IMR-90 (cell line): ENCODE measurements around the gene NHEJ1. TPM values are rescaled to one million over a fixed set of nuclear protein-coding genes. Genes with fewer than 3 reads are reported as not detected.

Experiments
- ATAC-seq: fragments of 200-7000 bp; cut with Tn5 transposase; 2 replicates; pipeline ENCODE4 v1.9.1; 2020; ENCODE audit warnings: low read depth, mild to moderate bottlenecking, moderate library complexity
- BruUV-seq: library from RNA; stranded (reverse); fragments of 400-500 nt; replicated peaks from 2 replicates; lab custom pipeline; 2021; lab: Mats Ljungman, UMichigan
- CTCF ChIA-PET: fragments of 300-600 bp; formaldehyde crosslinking; extraction: SDS; loops from one replicate; lab custom pipeline; 2021; ENCODE audit warnings: antibody characterized with exemption; lab: Yijun Ruan, JAX
- POLR2A ChIA-PET: fragments of 300-600 bp; sonication (Branson Sonifier 250); formaldehyde crosslinking; loops from one replicate; lab custom pipeline; 2022; ENCODE audit warnings: antibody characterized with exemption; ENCODE audit not compliant: unreplicated experiment; lab: Charles Lee
- DNase-seq: peaks from one replicate; pipeline ENCODE4 v3.0.0; 2013
- H2AFZ ChIP-seq: replicated peaks from 2 replicates; pipeline ENCODE3; 2013; ENCODE audit warnings: low read length, mild to moderate bottlenecking; ENCODE audit not compliant: poor library complexity
- H2AK5ac ChIP-seq: 2 replicates; pipeline ENCODE4 v1.6.1; 2013; ENCODE audit warnings: low read depth, low read length, inconsistent platforms
- H2AK9ac ChIP-seq: replicated peaks from 2 replicates; pipeline ENCODE3; 2013; ENCODE audit warnings: mild to moderate bottlenecking, low read depth, low read length, moderate library complexity; ENCODE audit not compliant: poor library complexity
- H2BK120ac ChIP-seq: 2 replicates; pipeline ENCODE4 v1.6.1; 2013; ENCODE audit warnings: low read depth, low read length, inconsistent platforms
- H2BK15ac ChIP-seq: 3 replicates; pipeline ENCODE4 v1.6.1; 2013; ENCODE audit warnings: low read depth, low read length, inconsistent platforms
- H2BK20ac ChIP-seq: 2 replicates; pipeline ENCODE4 v1.6.1; 2013; ENCODE audit warnings: low read depth, mild to moderate bottlenecking, inconsistent platforms, low read length, moderate library complexity
- H2BK5ac ChIP-seq: 2 replicates; pipeline ENCODE4 v1.6.1; 2013; ENCODE audit warnings: mild to moderate bottlenecking, low read depth, low read length, inconsistent platforms; ENCODE audit not compliant: poor library complexity, severe bottlenecking
- H3K14ac ChIP-seq: replicated peaks from 2 replicates; pipeline ENCODE4 v1.6.1; 2013; ENCODE audit warnings: low read depth, low read length, inconsistent platforms
- H3K18ac ChIP-seq: 2 replicates; pipeline ENCODE4 v1.6.1; 2013; ENCODE audit warnings: low read depth, low read length, control low read depth
- H3K23ac ChIP-seq: 2 replicates; pipeline ENCODE4 v1.6.1; 2013; ENCODE audit warnings: low read depth, low read length, inconsistent platforms
- H3K27ac ChIP-seq: 2 replicates; pipeline ENCODE4 v1.5.1; 2013; ENCODE audit warnings: mild to moderate bottlenecking, control low read depth, low read length; ENCODE audit not compliant: insufficient read depth
- H3K27me3 ChIP-seq: 2 replicates; pipeline ENCODE4 v1.6.1; 2013; ENCODE audit warnings: low read length; ENCODE audit not compliant: control insufficient read depth, insufficient read depth
- H3K36me3 ChIP-seq: 2 replicates; pipeline ENCODE4 v1.6.1; 2013; ENCODE audit warnings: low read length, mixed read lengths; ENCODE audit not compliant: control insufficient read depth, insufficient read depth
- H3K4ac ChIP-seq: 2 replicates; pipeline ENCODE4 v1.6.1; 2013; ENCODE audit warnings: low read depth, low read length, inconsistent platforms
- H3K4me1 ChIP-seq: 2 replicates; pipeline ENCODE4 v1.6.1; 2013; ENCODE audit warnings: low read length, mixed read lengths; ENCODE audit not compliant: control insufficient read depth, insufficient read depth
- H3K4me2 ChIP-seq: 2 replicates; pipeline ENCODE4 v1.6.1; 2013; ENCODE audit warnings: low read depth, mild to moderate bottlenecking, control low read depth, low read length, moderate library complexity
- H3K4me3 ChIP-seq: 2 replicates; pipeline ENCODE4 v1.5.1; 2013; ENCODE audit warnings: low read depth, mild to moderate bottlenecking, control low read depth, low read length, moderate library complexity; ENCODE audit not compliant: insufficient read depth
- H3K56ac ChIP-seq: 2 replicates; pipeline ENCODE4 v1.6.1; 2013; ENCODE audit warnings: low read length, inconsistent platforms; ENCODE audit not compliant: insufficient read depth; ENCODE audit errors: extremely low read depth
- H3K79me1 ChIP-seq, 2 experiments: 2 replicates each; pipeline ENCODE4 v1.6.1; 2013; ENCODE audit warnings: low read length in 2 of 2, inconsistent platforms in 1 of 2, low read depth in 1 of 2
- H3K9ac ChIP-seq: 2 replicates; pipeline ENCODE4 v1.6.1; 2013; ENCODE audit warnings: low read depth, low read length, control low read depth
- H3K9me1 ChIP-seq: 2 replicates; pipeline ENCODE4 v1.6.1; 2013; ENCODE audit warnings: low read length, inconsistent platforms; ENCODE audit not compliant: insufficient read depth
- H3K9me3 ChIP-seq: 2 replicates; pipeline ENCODE4 v1.6.1; 2013; ENCODE audit warnings: low read length; ENCODE audit not compliant: control insufficient read depth, insufficient read depth
- H4K20me1 ChIP-seq: 2 replicates; pipeline ENCODE4 v1.6.1; 2013; ENCODE audit warnings: low read length, inconsistent platforms; ENCODE audit not compliant: insufficient read depth
- H4K5ac ChIP-seq: 2 replicates; pipeline ENCODE4 v1.6.1; 2013; ENCODE audit warnings: mild to moderate bottlenecking, low read depth, low read length, control low read depth
- H4K8ac ChIP-seq, 2 experiments: 2 replicates each; pipeline ENCODE4 v1.6.1; 2013; ENCODE audit warnings: low read depth in 2 of 2, low read length in 2 of 2, control low read depth in 1 of 2, inconsistent platforms in 1 of 2
- H4K91ac ChIP-seq: 2 replicates; pipeline ENCODE4 v1.6.1; 2013; ENCODE audit warnings: low read depth, low read length, inconsistent platforms; ENCODE audit not compliant: insufficient read depth
- CEBPB ChIP-seq: IDR thresholded peaks from 2 replicates; pipeline ENCODE4 v1.6.1; 2012; ENCODE audit warnings: low read depth, low read length, improper control_type of control experiment
- CHD1 ChIP-seq: IDR thresholded peaks from 2 replicates; pipeline ENCODE4 v1.6.1; 2012; ENCODE audit warnings: low read depth, low read length, improper control_type of control experiment
- CTCF ChIP-seq: conservative IDR thresholded peaks from 2 replicates; pipeline ENCODE4 v1.5.1; 2012; ENCODE audit warnings: mild to moderate bottlenecking, low read depth, low read length, improper control_type of control experiment
- ELK1 ChIP-seq: fragments of 150-350 bp; IDR thresholded peaks from 2 replicates; pipeline ENCODE4 v1.6.1; 2016; ENCODE audit warnings: low read depth, mild to moderate bottlenecking, low read length, moderate library complexity, borderline replicate concordance
- FOS ChIP-seq: fragments of 150-350 bp; IDR thresholded peaks from 2 replicates; pipeline ENCODE4 v1.6.1; 2016; ENCODE audit warnings: low read depth, low read length
- MAFK ChIP-seq: IDR thresholded peaks from 2 replicates; pipeline ENCODE4 v1.6.1; 2012; ENCODE audit warnings: low read depth, low read length, improper control_type of control experiment
- MAZ ChIP-seq: IDR thresholded peaks from 2 replicates; pipeline ENCODE4 v1.6.1; 2012; ENCODE audit warnings: low read depth, mild to moderate bottlenecking, low read length, improper control_type of control experiment, moderate library complexity, borderline replicate concordance
- MXI1 ChIP-seq: IDR thresholded peaks from 2 replicates; pipeline ENCODE4 v1.6.1; 2012; ENCODE audit warnings: low read depth, mild to moderate bottlenecking, low read length, moderate library complexity, borderline replicate concordance
- RAD21 ChIP-seq: IDR thresholded peaks from 2 replicates; pipeline ENCODE4 v1.6.1; 2012; ENCODE audit warnings: low read length, improper control_type of control experiment
- RCOR1 ChIP-seq: IDR thresholded peaks from 2 replicates; pipeline ENCODE4 v1.6.1; 2012; ENCODE audit warnings: mild to moderate bottlenecking, low read length, improper control_type of control experiment; ENCODE audit not compliant: insufficient replicate concordance
- SMC3 ChIP-seq: fragments of 150-350 bp; IDR thresholded peaks from 2 replicates; pipeline ENCODE4 v1.6.1; 2016; ENCODE audit warnings: low read depth, mild to moderate bottlenecking, antibody characterized with exemption, low read length, moderate library complexity
- USF2 ChIP-seq: fragments of 150-350 bp; IDR thresholded peaks from 2 replicates; pipeline ENCODE4 v1.6.1; 2017; ENCODE audit warnings: mild to moderate bottlenecking, antibody characterized with exemption, low read length, low read depth
- WGBS, 2 experiments: methylation state at CpG; one replicate each; pipeline versions ENCODE4 v1.1.5 to v1.1.7; 2013; ENCODE audit warnings: missing lambda C conversion rate in 2 of 2; ENCODE audit not compliant: insufficient read length in 1 of 2; ENCODE audit errors: extremely low coverage in 2 of 2; 5-methylcytosine and 5-hydroxymethylcytosine counted together
- dilution Hi-C: fragments of 300-500 bp; cut with HindIII; formaldehyde crosslinking; loops from one replicate; pipeline ENCODE4 v1.14.3; 2018; ENCODE audit warnings: low sequenced_read_pairs; ENCODE audit not compliant: unreplicated experiment
- in situ Hi-C: fragments of 300-500 bp; cut with MboI; formaldehyde crosslinking; loops from 3 replicates; pipeline ENCODE4 v1.14.3; 2019; ENCODE audit warnings: low sequenced_read_pairs, inconsistent platforms, mixed read lengths
- intact Hi-C: fragments of 100-400 bp; cut with micrococcal nuclease; formaldehyde crosslinking; loops from 2 replicates; pipeline ENCODE4 v1.10.0; 2022
- polyA plus RNA-seq, 3 experiments: library from polyadenylated mRNA; depleted of rRNA; stranded (reverse); fragments of >200 nt; gene quantifications; 2 replicates each; pipeline ENCODE4 v1.2.3, GENCODE V29; 2012; ENCODE audit warnings: low replicate concordance in 1 of 3
- total RNA-seq: library from RNA; depleted of rRNA; stranded (reverse); fragments of >200 nt; gene quantifications from 2 replicates; pipeline ENCODE4 v1.2.3, GENCODE V29; 2012

NHEJ1 gene
- total and polyA plus RNA-seq, 2 of the 4 experiments (the other 2 are of a cell fraction) = 12.5 to 23.1 TPM

GRCh38 chr2:219026946-219027345 is 133.7 kb downstream of the NHEJ1 start:
- no peak overlapping the region for H2BK15ac ChIP-seq
- no peak overlapping the region for H2BK20ac ChIP-seq
- no peak overlapping the region for H2AFZ ChIP-seq
- H4K8ac ChIP-seq = no peak overlapping the region
- H3K27me3 ChIP-seq = peaks cover 61% of the 10 kb centered on the region
- no peaks in the 10 kb centered on the region for H3K9me3 ChIP-seq
- POLR2A ChIA-PET = interaction anchor here (0.6 kb wide), 1 partner anchor 360 kb away, joined by 5 read pairs; no protein-coding TSS in a partner anchor
- no peak overlapping the region for H4K5ac ChIP-seq
- H2BK120ac ChIP-seq = no peak overlapping the region
- no peak overlapping the region for H4K91ac ChIP-seq
- no peak overlapping the region for H2AK5ac ChIP-seq
- no peak overlapping the region for H2BK5ac ChIP-seq
- DNase-seq (no peak), ATAC-seq (no peak)
- TF ChIP-seq CEBPB (no peak), MAZ (no peak), MXI1 (no peak), RAD21 (no peak), MAFK (no peak), FOS (no peak), CHD1 (no peak), USF2 (no peak), CTCF (no peak), RCOR1 (no peak), SMC3 (no peak), ELK1 (no peak)
- H3K9ac ChIP-seq = no peak overlapping the region
- no peaks in the 10 kb centered on the region for H3K9me1 ChIP-seq
- no peaks in the 10 kb centered on the region for H3K79me1 ChIP-seq
- H3K4me2 ChIP-seq = no peak overlapping the region
- no peak overlapping the region for H2AK9ac ChIP-seq
- WGBS, 2 experiments = no CpG with 5 or more reads among the region's 7 CpGs
- dilution Hi-C loops (no loop called here), intact Hi-C loops (no loop called here), in situ Hi-C loops (loop anchor here (5.0 kb wide), 1 partner anchor 125 kb away; no protein-coding TSS in a partner anchor)
- H3K27ac ChIP-seq = no peak overlapping the region
- H3K18ac ChIP-seq = no peak overlapping the region
- H3K4ac ChIP-seq = no peak overlapping the region
- H3K36me3 ChIP-seq = no peaks in the 10 kb centered on the region
- no peak overlapping the region for H3K4me3 ChIP-seq
- H3K23ac ChIP-seq = no peak overlapping the region
- no peaks in the 10 kb centered on the region for H3K4me1 ChIP-seq
- 0 out of 2 replicates have a peak, but pooled peaks cover 8% of the 10 kb centered on the region for H4K20me1 ChIP-seq
- no peak overlapping the region for H3K56ac ChIP-seq
- no TSS peak for BruUV-seq
- H3K14ac ChIP-seq = no peak overlapping the region
- CTCF ChIA-PET = no interaction called here
